Neural crest cell (in vitro differentiated cells): ENCODE measurements around the gene INTS6. TPM values are rescaled to one million over a fixed set of nuclear protein-coding genes. Genes with fewer than 3 reads are reported as not detected.
A peak's percentile ranks its signal among the peaks of the same experiment; 100 is the strongest.

ENCODE experiments used
- DNase-seq: peaks from one replicate; pipeline ENCODE4 v3.0.0; 2021; ENCODE audit warnings: low read depth, mixed read lengths, low spot score
- H3K27ac Mint-ChIP-seq: one replicate; pipeline ENCODE4 v1.8.0; 2021; ENCODE audit warnings: mild to moderate bottlenecking, mixed read lengths; ENCODE audit not compliant: unreplicated experiment
- H3K27me3 Mint-ChIP-seq: 2 replicates; pipeline ENCODE4 v1.8.0; 2021; ENCODE audit warnings: low read depth, mild to moderate bottlenecking, mixed read lengths
- H3K36me3 Mint-ChIP-seq: 2 replicates; pipeline ENCODE4 v1.8.0; 2021; ENCODE audit warnings: low read depth, mild to moderate bottlenecking, mixed read lengths
- H3K4me1 Mint-ChIP-seq: 2 replicates; pipeline ENCODE4 v1.8.0; 2021; ENCODE audit warnings: mixed read lengths
- H3K4me3 Mint-ChIP-seq: one replicate; pipeline ENCODE4 v1.8.0; 2021; ENCODE audit warnings: mild to moderate bottlenecking, mixed read lengths
- H3K9me3 Mint-ChIP-seq: 2 replicates; pipeline ENCODE4 v1.8.0; 2021; ENCODE audit warnings: mixed read lengths
- CTCF ChIP-seq: fragments of 200-600 bp; sonication (generic); conservative IDR thresholded peaks from 2 replicates; pipeline ENCODE4 v1.5.0; 2021; ENCODE audit warnings: antibody characterized with exemption, mild to moderate bottlenecking
- total RNA-seq: library from RNA; stranded (reverse); gene quantifications from 2 replicates; pipeline ENCODE4 v1.2.1, GENCODE V29; 2021

INTS6 gene
- total RNA-seq, 1 donor from 2014 or later, result 38.1 TPM

GRCh38 chr13:51342706-51343105 lies 110.1 kb downstream of the INTS6 start:
- Mint-ChIP-seq H3K27ac (peak overlapping the region; percentile 36), H3K9me3 (no peaks in the 10 kb centered on the region), H3K36me3 (no peaks in the 10 kb centered on the region), H3K4me1 (no peaks in the 10 kb centered on the region), H3K27me3 (peaks cover 11% of the 10 kb centered on the region), H3K4me3 (no peak overlapping the region)
- no peak for TF ChIP-seq CTCF
- no peak for DNase-seq

GRCh38 chr13:51341791-51342190 lies 111.0 kb downstream of the INTS6 start:
- Mint-ChIP-seq H3K36me3 (no peaks in the 10 kb centered on the region), H3K27ac (no peak overlapping the region)
- DNase-seq, result no peak

GRCh38 chr13:51341232-51341631 lies 111.6 kb downstream of the INTS6 start:
- no peak for DNase-seq
- H3K4me1 Mint-ChIP-seq, result no peaks in the 10 kb centered on the region

More at GRCh38 chr13:51341791-51342190, 111.0 kb downstream of the INTS6 start:
- Mint-ChIP-seq H3K9me3 (no peaks in the 10 kb centered on the region), H3K4me3 (no peak overlapping the region), H3K27me3 (peaks cover 17% of the 10 kb centered on the region), H3K4me1 (no peaks in the 10 kb centered on the region)
- TF ChIP-seq CTCF, result no peak

GRCh38 chr13:51339952-51340732 lies 112.7 kb downstream of the INTS6 start:
- H3K4me1 Mint-ChIP-seq, result no peaks in the 10 kb centered on the region
- H3K27ac Mint-ChIP-seq, result no peak overlapping the region
- H3K4me3 Mint-ChIP-seq, result no peak overlapping the region
- H3K36me3 Mint-ChIP-seq, result no peaks in the 10 kb centered on the region
- H3K27me3 Mint-ChIP-seq, result peaks cover 25% of the 10 kb centered on the region
- no peaks in the 10 kb centered on the region for H3K9me3 Mint-ChIP-seq
- no peak for TF ChIP-seq CTCF
- no peak for DNase-seq

More at GRCh38 chr13:51341232-51341631, 111.6 kb downstream of the INTS6 start:
- H3K4me3 Mint-ChIP-seq, result no peak overlapping the region
- peaks cover 20% of the 10 kb centered on the region for H3K27me3 Mint-ChIP-seq
- TF ChIP-seq CTCF, result no peak
- H3K36me3 Mint-ChIP-seq, result no peaks in the 10 kb centered on the region
- H3K9me3 Mint-ChIP-seq, result no peaks in the 10 kb centered on the region
- peak overlapping the region; percentile 64 for H3K27ac Mint-ChIP-seq

GRCh38 chr13:51339354-51339753 lies 113.5 kb downstream of the INTS6 start, which contains the start of gene SERPINE3:
SERPINE3 (plus strand) TSS chr13:51339691; CDS start chr13:51341092, 1,401 bp downstream.
- Mint-ChIP-seq H3K36me3 (no peaks in the 10 kb centered on the region), H3K4me3 (no peak within 1 kb of the TSS), H3K27ac (no peak within 1 kb of the TSS), H3K9me3 (no peaks in the 10 kb centered on the region), H3K27me3 (peaks cover 27% of the 10 kb centered on the region), H3K4me1 (no peaks in the 10 kb centered on the region)
- TF ChIP-seq CTCF, result no peak
- no peak for DNase-seq
